GM13976 (cell line): Measurements from ENCODE around the gene ZFAND4.

Experiments
- DNase-seq: peaks from one replicate; pipeline ENCODE4 v3.0.0; 2012; ENCODE audit warnings: low spot score
- in situ Hi-C: fragments of 300-500 bp; cut with MboI; formaldehyde crosslinking; loops from one replicate; pipeline ENCODE4 v1.12.0; 2022; ENCODE audit warnings: low sequenced_read_pairs, mixed read lengths, inconsistent platforms; ENCODE audit not compliant: unreplicated experiment
- TF ChIP-seq, protein P1 (sequence below): IDR thresholded peaks from 2 replicates; pipeline ENCODE4 v1.5.1; 2012; ENCODE audit warnings: borderline replicate concordance, mild to moderate bottlenecking; ENCODE audit not compliant: insufficient read depth; ENCODE audit errors: extremely low read depth, missing control alignments, control extremely low read depth

ZFAND4 gene

DNA sequence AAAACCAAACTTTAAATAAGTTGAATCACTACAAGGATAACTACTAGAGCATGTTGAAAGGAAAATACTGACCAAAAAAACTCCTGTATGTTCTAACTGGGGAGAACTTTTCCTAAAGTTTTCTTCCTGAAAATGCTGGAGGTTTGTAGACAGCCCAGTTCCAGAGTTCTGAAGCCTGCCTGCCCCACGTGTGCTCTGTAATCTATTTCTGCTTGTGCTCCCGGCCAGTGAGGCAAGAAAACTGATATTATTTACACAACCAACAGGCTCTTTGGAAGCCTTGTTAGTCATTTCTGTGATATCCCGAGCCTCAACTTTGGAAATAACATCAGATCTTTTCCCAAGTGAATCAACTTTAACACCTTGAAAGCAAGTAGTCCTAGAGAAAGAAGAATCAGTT lies 46.7 kb downstream of the ZFAND4 start:
- TF ChIP-seq, protein P1, sequence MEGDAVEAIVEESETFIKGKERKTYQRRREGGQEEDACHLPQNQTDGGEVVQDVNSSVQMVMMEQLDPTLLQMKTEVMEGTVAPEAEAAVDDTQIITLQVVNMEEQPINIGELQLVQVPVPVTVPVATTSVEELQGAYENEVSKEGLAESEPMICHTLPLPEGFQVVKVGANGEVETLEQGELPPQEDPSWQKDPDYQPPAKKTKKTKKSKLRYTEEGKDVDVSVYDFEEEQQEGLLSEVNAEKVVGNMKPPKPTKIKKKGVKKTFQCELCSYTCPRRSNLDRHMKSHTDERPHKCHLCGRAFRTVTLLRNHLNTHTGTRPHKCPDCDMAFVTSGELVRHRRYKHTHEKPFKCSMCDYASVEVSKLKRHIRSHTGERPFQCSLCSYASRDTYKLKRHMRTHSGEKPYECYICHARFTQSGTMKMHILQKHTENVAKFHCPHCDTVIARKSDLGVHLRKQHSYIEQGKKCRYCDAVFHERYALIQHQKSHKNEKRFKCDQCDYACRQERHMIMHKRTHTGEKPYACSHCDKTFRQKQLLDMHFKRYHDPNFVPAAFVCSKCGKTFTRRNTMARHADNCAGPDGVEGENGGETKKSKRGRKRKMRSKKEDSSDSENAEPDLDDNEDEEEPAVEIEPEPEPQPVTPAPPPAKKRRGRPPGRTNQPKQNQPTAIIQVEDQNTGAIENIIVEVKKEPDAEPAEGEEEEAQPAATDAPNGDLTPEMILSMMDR: no peak
- in situ Hi-C loops: no loop called here
- no peak for DNase-seq

DNA sequence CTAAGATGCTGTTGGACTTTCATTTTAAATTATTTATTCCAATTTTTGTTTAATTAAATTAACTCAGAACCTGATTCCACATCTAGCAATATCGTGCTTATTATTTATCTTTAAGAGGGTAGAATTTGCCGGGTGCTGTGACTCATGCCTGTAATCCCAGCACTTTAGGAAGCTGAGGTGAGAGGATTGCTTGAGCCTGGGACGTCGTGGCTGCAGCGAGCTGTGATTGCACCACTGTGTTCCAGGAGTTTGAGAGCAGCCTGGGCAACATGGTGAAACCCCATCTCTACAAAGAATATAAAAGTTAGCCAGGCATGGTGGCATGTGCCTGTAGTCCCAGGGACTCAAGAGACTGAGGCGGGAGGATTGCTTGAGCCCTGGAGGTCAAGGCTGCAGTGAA lies 47.8 kb downstream of the ZFAND4 start:
- TF ChIP-seq, protein P1: no peak
- DNase-seq: no peak
- in situ Hi-C loops: no loop called here

DNA sequence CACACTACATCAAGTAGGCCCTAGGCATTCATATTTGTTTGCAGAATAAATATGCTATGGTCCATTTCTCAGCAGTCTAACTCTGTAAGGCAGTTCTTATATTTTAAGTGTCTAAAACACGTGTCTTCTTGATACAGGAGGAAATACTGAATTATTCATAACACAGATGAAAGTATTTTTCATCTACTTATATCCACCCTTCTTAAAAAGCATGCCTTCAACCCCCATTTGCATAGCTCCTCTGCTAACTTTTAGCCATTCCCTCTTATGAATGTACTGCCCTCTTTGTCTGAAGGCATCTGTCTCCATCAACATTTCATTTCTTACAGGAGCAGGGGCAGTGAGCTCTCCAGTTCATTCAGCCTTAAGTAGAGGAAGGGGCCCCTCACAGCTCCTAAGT lies 57.7 kb downstream of the ZFAND4 start:
- TF ChIP-seq, protein P1: no peak
- in situ Hi-C loops: no loop called here
- DNase-seq: no peak

DNA sequence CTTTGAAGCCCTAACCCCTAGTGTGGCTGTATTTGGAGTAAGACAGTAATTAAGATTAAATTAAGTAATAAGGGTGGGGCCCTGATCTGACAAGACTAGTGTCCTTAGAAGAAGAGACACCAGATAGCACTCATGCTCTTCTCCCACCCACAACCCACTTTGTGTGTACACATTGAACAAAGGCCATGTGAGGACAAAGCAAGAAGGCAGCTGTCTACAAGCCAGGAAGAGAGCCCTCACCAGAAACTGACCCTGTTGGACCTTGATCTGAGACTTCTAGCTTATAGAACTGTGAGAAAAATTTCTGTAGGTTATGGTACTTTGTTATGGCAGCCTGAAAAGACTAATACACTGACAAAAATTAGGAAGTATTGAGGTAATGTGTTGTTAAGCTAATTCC lies 59.8 kb downstream of the ZFAND4 start:
- TF ChIP-seq, protein P1: no peak

DNA sequence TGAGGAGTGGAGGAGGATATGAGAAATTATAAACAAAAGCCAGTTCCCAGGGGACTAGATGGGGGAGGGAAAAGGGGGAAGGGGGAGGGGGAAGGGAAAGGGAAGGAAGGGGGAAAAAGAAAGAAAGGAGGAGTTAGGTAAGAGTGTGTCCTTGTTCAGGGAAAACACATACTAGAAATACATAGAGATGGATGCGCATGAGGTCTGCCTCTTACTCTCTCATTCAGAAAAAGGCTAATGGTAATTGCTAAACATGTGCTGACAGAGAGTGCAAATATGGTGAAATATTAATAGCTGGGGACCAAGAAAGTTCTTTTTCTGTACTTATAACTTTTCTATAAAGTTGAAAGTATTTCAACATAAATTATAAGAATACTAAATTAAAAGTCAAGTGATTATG lies 64.5 kb downstream of the ZFAND4 start:
- TF ChIP-seq, protein P1: no peak
- in situ Hi-C loops: no loop called here
- no peak for DNase-seq

More for the DNA sequence above, 59.8 kb downstream of the ZFAND4 start:
- DNase-seq: no peak
- in situ Hi-C loops: no loop called here

DNA sequence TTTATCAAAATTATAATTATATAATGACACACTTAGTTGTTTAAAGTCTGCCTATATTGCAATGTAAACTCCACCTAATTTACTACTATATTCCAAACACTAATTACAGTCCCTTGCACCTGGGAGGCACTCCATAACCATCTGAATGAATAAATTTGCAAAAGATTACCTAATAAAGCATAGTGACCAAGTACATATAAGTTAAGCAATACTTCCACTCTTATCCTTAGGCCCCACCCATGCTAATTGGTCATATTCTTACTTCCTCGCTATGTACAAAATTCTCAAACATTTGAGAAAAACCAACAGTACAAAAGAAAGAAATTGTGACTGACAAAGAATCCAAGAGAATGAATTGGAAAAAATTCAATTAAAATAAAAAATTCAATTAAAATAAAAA lies 65.3 kb downstream of the ZFAND4 start:
- in situ Hi-C loops: no loop called here
- no peak for DNase-seq
- TF ChIP-seq, protein P1: no peak

DNA sequence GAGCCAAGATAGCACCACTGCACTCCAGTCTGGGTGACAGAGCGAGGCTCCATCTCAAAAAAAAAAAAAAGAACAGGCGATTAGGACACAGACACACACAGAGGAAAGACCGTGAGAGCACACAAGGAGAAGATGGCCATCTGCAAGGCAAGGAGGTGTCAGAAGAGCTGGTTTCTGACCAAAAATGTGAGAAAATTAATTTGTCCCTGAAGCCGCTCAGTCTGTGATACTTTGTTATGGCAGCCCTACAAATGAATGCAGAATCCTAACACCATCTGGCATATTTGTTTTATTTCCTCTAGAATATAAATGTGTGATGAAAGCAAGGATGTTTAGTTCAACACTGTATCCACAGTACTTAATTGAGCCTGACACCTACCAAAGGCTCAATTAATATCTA lies 69.7 kb downstream of the ZFAND4 start:
- in situ Hi-C loops: no loop called here
- DNase-seq: no peak
- TF ChIP-seq, protein P1: no peak
